Measurements from ENCODE around the gene SYCN.
"Not testable (repeated sequence)": the region's sequence is repeated elsewhere in the genome, so short reads cannot be mapped to it uniquely, and the experiment has no call there.

The SYCN gene

GRCh38 chr19:39224910-39225309 is 20.8 kb upstream of the SYCN start:
- no peak for DNase-seq (ENCODE audit: low spot score)

DNA sequence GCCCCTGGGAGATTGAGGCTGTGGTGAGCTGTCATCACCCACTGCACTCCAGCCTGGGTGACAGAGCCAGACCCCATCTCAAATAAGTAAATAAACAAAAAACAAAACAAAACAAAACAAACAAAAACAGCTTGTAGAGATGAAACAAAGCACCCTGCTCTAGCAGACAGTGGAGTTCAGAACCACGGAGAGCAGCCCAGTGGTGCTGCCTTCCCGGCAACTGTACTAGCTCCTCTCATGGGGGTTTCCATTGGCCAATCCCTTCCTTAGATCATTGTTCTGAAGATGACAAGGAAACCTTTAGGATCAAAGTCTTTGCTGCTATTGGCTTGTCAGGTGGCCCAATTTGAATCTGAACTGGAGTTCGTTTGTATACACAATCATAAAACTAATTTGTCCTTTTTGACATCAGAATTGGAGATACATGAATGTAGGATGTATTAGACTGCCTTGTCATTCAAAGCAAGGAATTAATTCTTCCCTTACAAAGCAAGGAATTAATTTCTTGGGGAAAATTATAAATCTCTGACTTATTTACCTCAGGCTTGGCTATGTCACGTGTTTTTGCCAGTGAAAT is 19.7 kb upstream of the SYCN start:
- DNase-seq (ENCODE audit: low spot score) = peak; percentile 63

DNA sequence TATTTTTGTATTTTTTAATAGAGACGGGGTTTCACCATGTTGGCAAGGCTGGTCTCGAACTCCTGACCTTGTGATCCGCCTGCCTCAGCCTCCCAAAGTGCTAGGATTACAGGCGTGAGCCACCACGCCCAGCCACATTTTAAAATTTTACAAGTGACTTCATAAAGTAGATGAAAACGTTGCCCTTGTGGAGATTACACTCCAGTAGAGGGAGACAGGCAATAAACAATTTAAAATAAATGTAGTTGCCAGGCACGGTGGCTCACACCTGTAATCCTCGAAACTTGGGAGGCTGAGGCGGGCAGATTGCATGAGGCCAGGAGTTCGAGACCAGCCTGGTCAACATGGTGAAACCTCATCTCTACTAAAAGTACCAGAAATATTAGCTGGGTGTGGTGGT is 15.0 kb upstream of the SYCN start:
- DNase-seq (ENCODE audit: low spot score) = not testable (repeated sequence)

DNA sequence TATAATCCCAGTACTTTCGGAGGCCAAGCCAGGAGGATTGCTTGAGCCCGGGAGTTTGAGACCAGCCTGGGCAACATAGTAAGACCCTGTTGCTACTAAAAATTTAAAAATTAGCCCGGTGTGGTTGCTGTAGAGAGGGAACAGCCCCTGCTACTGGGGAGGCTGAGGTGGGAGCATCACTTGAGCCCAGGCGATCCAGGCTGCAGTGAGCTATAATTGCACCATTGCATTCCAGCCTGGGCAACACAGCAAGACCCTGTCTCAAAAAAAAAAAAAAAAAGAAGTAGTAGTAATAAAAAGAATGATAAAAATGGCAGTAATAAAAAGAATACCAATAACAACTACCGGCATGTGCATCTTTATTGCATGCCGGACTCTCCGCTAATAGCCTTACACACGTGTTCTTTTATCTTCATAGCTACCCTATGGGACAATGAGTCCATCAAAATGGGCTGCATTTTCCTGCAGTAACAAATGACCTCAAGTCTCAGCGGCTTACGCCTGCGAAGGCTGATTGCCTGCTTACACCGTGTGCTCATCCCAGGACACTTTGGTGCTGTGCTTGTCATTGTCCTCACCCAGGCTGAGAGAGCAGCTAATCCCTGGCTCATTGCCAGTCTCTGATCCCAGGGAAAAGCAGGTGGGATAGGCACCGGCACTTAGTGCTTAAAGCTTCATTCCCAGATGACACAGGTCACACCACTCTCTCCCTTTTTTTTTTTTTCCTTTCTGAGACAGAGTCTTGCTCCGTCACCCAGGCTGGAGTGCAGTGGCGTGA is 14.4 kb upstream of the SYCN start:
- DNase-seq (ENCODE audit: low spot score) = no peak

- no peak for DNase-seq (ENCODE audit: low spot score)
Observed at GRCh38 chr19:39217094-39217493, 13.0 kb upstream of the SYCN start.

GRCh38 chr19:39215323-39215722 is 11.3 kb upstream of the SYCN start:
- not testable (repeated sequence) for DNase-seq (ENCODE audit: low spot score)

DNA sequence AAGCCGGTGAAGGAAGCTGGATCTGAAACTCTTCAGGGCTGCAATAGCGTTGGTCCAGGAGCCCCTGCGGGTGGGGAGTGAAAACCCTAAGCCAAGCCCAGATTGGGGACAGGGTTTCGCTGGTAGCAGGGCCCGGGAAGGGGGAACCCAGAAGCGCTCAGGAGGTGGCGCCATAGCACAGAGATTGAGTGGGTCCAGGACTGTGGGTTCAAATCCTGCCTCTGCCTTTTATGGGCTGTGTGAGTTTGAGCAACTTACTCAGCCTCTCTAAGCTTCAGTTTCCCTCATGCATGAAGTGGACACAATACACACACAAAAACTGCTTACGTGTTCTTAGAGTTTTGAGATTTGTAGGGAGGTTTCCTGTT is 8.3 kb upstream of the SYCN start:
- no peak for DNase-seq (ENCODE audit: low spot score)

- DNase-seq (ENCODE audit: low spot score) = no peak
Observed at GRCh38 chr19:39211731-39212374, 7.8 kb upstream of the SYCN start.

GRCh38 chr19:39209196-39209595 is 5.1 kb upstream of the SYCN start:
- no peak for DNase-seq (ENCODE audit: low spot score)

DNA sequence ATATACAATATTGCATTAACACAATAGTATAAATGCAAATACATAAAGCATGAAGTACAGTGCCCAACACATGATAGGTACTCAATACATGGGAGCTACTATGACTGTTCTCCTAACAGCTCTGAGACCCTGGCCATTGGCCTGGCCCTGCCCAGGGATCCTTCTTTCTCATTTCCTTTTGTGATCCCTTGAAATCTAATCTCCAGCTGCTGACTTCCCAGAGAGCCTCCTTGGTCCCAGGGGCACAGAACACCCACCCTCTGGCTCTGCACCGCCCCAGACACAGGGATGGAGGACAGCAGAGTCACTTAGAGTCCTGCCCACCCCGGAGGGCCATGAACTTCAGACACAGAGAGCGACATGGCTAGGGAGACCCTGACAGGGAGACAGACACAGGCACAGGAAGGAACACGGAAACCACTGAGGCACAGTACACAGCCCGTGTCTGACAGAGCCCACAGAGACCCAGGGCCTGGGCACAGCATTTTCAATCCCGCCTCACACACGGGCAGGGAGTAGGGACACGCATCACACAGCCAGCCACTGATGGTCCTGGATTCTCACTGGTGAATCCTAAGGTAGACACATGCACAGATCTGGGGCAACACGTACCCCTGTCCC is 4.2 kb upstream of the SYCN start:
- no peak for DNase-seq (ENCODE audit: low spot score)

GRCh38 chr19:39207293-39207836 is 3.3 kb upstream of the SYCN start:
- DNase-seq (ENCODE audit: low spot score) = no peak

DNA sequence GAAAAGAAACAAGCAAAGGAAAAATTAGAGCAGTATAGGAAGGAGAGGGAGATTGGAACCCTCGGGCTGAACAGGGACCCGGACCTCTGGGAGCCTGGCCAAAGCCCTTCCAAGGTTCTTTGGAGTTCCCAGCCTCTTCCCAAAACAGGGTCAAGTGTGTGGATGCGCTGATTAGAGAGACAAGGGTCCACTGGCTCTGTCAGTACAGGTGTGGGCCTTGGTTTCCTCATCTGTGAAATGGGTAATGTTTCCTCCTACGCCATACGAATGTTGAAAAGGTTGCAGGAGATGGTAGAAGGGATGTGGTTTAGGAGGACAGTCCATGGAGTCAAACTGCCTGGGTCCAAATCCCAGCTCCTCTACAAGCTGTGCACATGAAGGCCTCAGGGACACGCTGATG is 2.1 kb upstream of the SYCN start:
- no peak for DNase-seq (ENCODE audit: low spot score)

- DNase-seq (ENCODE audit: low spot score) = no peak
Observed at GRCh38 chr19:39205449-39205764, 1.3 kb upstream of the SYCN start.

GRCh38 chr19:39202998-39203355 is 1.1 kb downstream of the SYCN start:
- DNase-seq (ENCODE audit: low spot score) = no peak

DNA sequence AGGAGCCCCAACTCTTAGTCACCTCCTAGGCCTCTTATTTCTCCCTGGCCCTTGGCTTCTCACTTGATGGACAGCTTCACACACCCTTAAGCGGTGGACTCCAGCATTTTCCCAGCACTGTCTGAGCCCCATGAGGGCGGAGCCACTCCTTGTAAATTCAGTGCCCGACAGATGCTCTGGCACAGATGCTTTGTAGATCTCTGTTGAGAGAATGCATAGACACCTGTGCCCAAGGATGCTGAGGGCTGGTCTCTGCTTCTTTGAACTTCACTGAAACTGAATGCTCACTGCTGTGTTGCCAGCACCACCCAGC is 3.3 kb downstream of the SYCN start:
- DNase-seq (ENCODE audit: low spot score) = no peak

DNA sequence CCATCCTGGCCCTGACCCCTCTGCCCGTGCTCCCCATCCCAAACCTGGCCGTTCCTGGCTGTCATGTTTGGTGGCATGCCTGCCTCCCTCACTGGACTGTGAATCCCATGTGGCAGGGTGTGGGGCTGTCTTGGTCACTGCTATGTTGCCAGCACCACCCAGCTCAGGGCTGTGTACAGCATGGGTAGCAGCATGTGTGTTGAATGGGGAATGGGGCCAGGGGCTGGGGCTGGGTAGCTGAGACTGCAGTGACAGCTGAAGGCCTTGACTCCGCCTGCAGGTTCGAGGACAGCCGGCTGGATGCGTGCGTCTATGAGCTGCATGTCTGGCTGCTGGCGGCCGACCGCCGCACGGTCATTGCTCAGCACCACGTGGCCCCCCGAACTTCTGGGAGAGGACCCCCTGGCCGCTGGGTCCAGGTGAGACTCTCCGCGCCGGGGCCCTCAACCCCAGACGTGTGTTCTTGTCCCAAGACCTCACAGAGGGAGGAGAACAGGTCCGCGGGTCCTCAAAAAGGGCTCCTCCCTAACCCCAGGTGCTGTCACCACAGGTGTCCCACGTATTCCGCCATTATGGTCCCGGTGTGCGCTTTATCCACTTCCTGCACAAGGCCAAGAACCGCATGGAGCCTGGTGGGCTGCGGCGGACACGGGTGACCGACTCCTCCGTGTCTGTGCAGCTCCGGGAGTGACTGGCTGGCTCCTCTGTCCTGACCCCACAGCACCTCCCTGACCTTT is 3.8 kb downstream of the SYCN start:
- DNase-seq (ENCODE audit: low spot score) = no peak

DNA sequence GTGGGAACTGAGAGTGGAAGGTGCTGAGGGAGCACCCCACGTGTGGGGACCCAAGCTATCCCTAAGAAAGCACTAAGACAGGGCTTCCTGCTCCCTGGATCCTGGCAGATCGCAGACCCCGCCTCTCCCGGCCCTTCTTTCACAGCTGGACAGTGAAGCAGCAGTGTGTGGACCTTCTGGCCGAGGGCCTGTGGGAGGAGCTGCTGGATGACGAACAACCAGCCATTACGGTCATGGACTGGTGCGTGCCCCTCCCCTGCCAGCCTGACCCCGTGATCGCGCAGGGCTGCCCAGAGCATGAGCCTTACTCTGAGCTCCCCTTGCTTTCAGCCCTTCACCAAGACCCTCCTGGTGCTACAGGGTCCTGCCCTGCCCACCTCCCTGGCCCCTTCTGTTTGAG is 5.0 kb downstream of the SYCN start:
- DNase-seq (ENCODE audit: low spot score) = peak; percentile 92

- DNase-seq (ENCODE audit: low spot score) = no peak
Observed at GRCh38 chr19:39197808-39198207, 6.3 kb downstream of the SYCN start.

DNA sequence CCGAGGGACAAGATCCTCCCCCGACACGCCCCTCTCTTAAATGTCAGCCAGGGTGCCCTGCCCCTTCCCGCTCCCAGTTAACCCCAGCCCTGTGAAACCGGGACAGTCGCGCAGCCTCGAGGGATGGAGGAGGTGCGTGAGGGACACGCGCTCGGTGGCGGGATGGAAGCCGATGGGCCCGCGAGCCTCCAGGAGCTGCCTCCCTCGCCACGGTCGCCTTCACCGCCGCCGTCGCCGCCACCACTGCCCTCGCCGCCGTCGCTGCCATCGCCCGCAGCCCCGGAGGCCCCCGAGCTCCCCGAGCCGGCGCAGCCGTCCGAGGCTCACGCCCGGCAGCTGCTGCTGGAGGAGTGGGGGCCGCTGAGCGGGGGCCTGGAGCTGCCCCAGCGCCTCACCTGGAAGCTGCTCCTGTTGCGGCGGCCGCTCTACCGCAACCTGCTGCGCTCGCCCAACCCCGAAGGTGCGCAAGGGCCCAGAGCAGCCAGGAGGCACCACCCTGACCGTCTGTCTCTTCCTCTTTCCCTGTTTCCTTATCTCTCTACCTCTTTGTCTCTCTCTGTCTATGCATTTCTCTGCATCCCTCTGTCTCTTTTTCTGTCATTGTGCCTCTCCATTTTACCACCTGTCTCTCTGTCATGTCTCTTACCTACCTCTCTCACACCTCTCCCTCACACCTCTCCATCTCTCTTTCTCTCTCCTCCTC is 7.1 kb downstream of the SYCN start, which contains the start of gene NCCRP1:
TSS of gene NCCRP1 (plus strand) at position 105 of the 703 bp plus-strand sequence. CDS start at position 124, 19 bp downstream.
- no peak for DNase-seq (ENCODE audit: low spot score)

- no peak for DNase-seq (ENCODE audit: low spot score)
Observed at GRCh38 chr19:39196320-39196719, 7.7 kb downstream of the SYCN start.

DNA sequence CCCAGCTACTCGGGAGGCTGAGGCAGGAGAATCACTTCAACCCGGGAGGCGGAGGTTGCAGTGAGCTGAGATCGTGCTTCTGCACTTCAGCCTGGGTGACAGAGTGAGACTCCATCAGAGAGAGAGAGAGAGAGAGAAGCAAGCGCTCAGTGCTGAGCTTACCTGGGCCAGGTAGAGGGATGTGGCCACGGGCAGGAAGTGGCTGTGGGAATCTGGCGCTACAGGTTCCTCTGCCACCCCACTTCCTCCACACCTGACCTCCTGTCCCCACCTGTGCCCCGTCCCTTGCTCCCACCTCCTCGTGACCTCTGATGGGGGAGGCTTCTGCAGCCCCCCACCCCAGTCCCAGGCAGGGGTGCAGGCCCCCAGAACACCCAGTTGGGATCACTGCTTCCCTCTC is 8.3 kb downstream of the SYCN start:
- DNase-seq (ENCODE audit: low spot score) = no peak

Measured in AG20443 (cell line).